ENCODE results near the gene GNAS. TPM values are rescaled to one million over a fixed set of nuclear protein-coding genes. Genes with fewer than 3 reads are reported as not detected.

GNAS gene
- total RNA-seq, 1 donor = 366 TPM

- Histone ChIP-seq H3K4me1 (ENCODE audit: insufficient read depth, low read length) (peaks cover 28% of the 10 kb centered on the region), H3K9me3 (ENCODE audit: low read depth, low read length) (no peaks in the 10 kb centered on the region), H3K27me3 (ENCODE audit: insufficient read depth, low read length) (no peaks in the 10 kb centered on the region), H3K4me3 (ENCODE audit: insufficient read depth, low read length) (no peak overlapping the region), H2AFZ (ENCODE audit: low read length) (no peak overlapping the region), H3K27ac (ENCODE audit: low read depth, low read length) (no peak overlapping the region), H3K79me2 (ENCODE audit: insufficient read depth, low read length) (peaks cover 26% of the 10 kb centered on the region), H3K4me2 (ENCODE audit: insufficient read depth, low read length) (no peak overlapping the region), H4K20me1 (ENCODE audit: insufficient read depth, low read length) (peaks cover 20% of the 10 kb centered on the region), H3K36me3 (ENCODE audit: insufficient read depth, low read length) (peaks cover 65% of the 10 kb centered on the region)
- TF ChIP-seq CTCF (IDR thresholded peaks at IDR 0.05; ENCODE audit: extremely low read depth, low read depth, low read length) = no peak
- DNase-seq (ENCODE audit: insufficient read length, low spot score, missing footprints) = no peak
These were observed 57.1 kb downstream of the GNAS start for GRCh38 chr20:58909585-58909984.

- no peak for TF ChIP-seq CTCF (IDR thresholded peaks at IDR 0.05; ENCODE audit: extremely low read depth, low read depth, low read length)
- no peak overlapping the region for H3K4me2 ChIP-seq (ENCODE audit: insufficient read depth, low read length)
- no peaks in the 10 kb centered on the region for H3K27me3 ChIP-seq (ENCODE audit: insufficient read depth, low read length)
- H3K27ac ChIP-seq (ENCODE audit: low read depth, low read length) = no peak overlapping the region
- no peaks in the 10 kb centered on the region for H3K9me3 ChIP-seq (ENCODE audit: low read depth, low read length)
- peaks cover 28% of the 10 kb centered on the region for H3K4me1 ChIP-seq (ENCODE audit: insufficient read depth, low read length)
- H3K36me3 ChIP-seq (ENCODE audit: insufficient read depth, low read length) = peaks cover 56% of the 10 kb centered on the region
- H4K20me1 ChIP-seq (ENCODE audit: insufficient read depth, low read length) = peaks cover 20% of the 10 kb centered on the region
- H3K79me2 ChIP-seq (ENCODE audit: insufficient read depth, low read length) = peaks cover 17% of the 10 kb centered on the region
- no peak for DNase-seq (ENCODE audit: insufficient read length, low spot score, missing footprints)
- no peak overlapping the region for H3K4me3 ChIP-seq (ENCODE audit: insufficient read depth, low read length)
- no peak overlapping the region for H2AFZ ChIP-seq (ENCODE audit: low read length)
These were observed 58.0 kb downstream of the GNAS start for GRCh38 chr20:58910473-58910872.

- no peak overlapping the region for H3K4me2 ChIP-seq (ENCODE audit: insufficient read depth, low read length)
These were observed 58.8 kb downstream of the GNAS start for GRCh38 chr20:58911309-58911708.

GRCh38 chr20:58911970-58912369, 59.5 kb downstream of the GNAS start:
- H3K36me3 ChIP-seq (ENCODE audit: insufficient read depth, low read length) = peaks cover 44% of the 10 kb centered on the region
- no peak for DNase-seq (ENCODE audit: insufficient read length, low spot score, missing footprints)
- no peaks in the 10 kb centered on the region for H3K9me3 ChIP-seq (ENCODE audit: low read depth, low read length)
- H3K27me3 ChIP-seq (ENCODE audit: insufficient read depth, low read length) = no peaks in the 10 kb centered on the region
- H3K27ac ChIP-seq (ENCODE audit: low read depth, low read length) = no peak overlapping the region
- H3K4me2 ChIP-seq (ENCODE audit: insufficient read depth, low read length) = no peak overlapping the region
- no peak for TF ChIP-seq CTCF (IDR thresholded peaks at IDR 0.05; ENCODE audit: extremely low read depth, low read depth, low read length)
- no peak overlapping the region for H2AFZ ChIP-seq (ENCODE audit: low read length)
- H3K4me1 ChIP-seq (ENCODE audit: insufficient read depth, low read length) = peaks cover 15% of the 10 kb centered on the region
- H3K4me3 ChIP-seq (ENCODE audit: insufficient read depth, low read length) = no peak overlapping the region
- H4K20me1 ChIP-seq (ENCODE audit: insufficient read depth, low read length) = peaks cover 16% of the 10 kb centered on the region
- peaks cover 9% of the 10 kb centered on the region for H3K79me2 ChIP-seq (ENCODE audit: insufficient read depth, low read length)

More at GRCh38 chr20:58911309-58911708, 58.8 kb downstream of the GNAS start:
- no peak for DNase-seq (ENCODE audit: insufficient read length, low spot score, missing footprints)
- peaks cover 48% of the 10 kb centered on the region for H3K36me3 ChIP-seq (ENCODE audit: insufficient read depth, low read length)
- H3K27me3 ChIP-seq (ENCODE audit: insufficient read depth, low read length) = no peaks in the 10 kb centered on the region
- peaks cover 21% of the 10 kb centered on the region for H3K4me1 ChIP-seq (ENCODE audit: insufficient read depth, low read length)
- TF ChIP-seq CTCF (IDR thresholded peaks at IDR 0.05; ENCODE audit: extremely low read depth, low read depth, low read length) = no peak
- H3K9me3 ChIP-seq (ENCODE audit: low read depth, low read length) = no peaks in the 10 kb centered on the region
- H2AFZ ChIP-seq (ENCODE audit: low read length) = no peak overlapping the region
- peaks cover 9% of the 10 kb centered on the region for H3K79me2 ChIP-seq (ENCODE audit: insufficient read depth, low read length)
- peaks cover 16% of the 10 kb centered on the region for H4K20me1 ChIP-seq (ENCODE audit: insufficient read depth, low read length)
- no peak overlapping the region for H3K4me3 ChIP-seq (ENCODE audit: insufficient read depth, low read length)
- no peak overlapping the region for H3K27ac ChIP-seq (ENCODE audit: low read depth, low read length)

All from osteoblast (primary cell).